Measurements from ENCODE around the gene ASB8. TPM values are rescaled to one million over a fixed set of nuclear protein-coding genes. Genes with fewer than 3 reads are reported as not detected.

ASB8 gene
- total and polyA plus RNA-seq, 9 of the 15 experiments (the other 6 are each of a cell fraction or from before 2014, with no cell fraction given): 13.3 to 29.0 (median 19.6) TPM

DNA sequence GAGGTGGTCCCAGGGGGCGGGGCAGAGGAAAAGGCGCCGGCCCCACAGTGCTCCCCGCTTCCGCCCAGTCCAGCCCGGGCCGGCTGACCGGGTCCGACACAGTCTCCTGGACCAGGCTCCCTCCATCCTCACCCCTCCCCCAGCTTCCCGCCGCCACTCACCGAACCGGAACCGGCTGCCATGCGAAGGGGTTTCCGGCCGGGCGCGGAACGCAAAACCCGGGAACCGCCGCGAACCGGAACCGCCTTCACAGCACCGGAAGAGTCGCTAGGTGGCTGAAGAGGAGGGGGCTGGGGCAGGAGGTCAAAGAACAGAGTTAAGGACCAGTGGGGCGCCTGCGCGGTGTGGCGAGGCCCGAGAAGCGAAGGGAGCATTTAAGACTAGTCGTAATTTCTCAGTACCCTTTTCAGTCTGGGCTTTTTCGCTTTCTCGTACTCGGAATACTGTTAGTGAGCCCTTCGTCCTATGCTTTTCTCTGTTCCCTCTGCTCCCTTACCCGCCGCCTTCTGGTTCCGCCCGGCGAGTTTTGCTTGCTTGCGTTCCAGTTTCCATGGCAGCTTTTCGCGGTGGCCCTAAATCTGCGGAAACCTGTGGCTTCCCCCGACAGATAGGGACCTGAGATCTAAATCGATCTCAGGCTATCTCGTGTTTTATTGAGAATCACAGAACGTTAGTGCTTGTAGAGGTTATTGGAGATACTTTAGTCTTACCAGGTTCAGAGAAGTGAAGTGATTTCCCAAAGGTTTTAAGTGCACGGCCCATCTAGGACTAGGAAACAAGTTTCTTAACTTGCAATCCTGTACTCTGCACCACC lies 51.2 kb downstream of the ASB8 start, which contains the start of gene SENP1 (continued):
- TF ChIP-seq NFIX (CRISPR knock-in tag; IDR thresholded peaks at IDR 0.05; ENCODE audit: low read depth): no peak
- TF ChIP-seq, protein P1, sequence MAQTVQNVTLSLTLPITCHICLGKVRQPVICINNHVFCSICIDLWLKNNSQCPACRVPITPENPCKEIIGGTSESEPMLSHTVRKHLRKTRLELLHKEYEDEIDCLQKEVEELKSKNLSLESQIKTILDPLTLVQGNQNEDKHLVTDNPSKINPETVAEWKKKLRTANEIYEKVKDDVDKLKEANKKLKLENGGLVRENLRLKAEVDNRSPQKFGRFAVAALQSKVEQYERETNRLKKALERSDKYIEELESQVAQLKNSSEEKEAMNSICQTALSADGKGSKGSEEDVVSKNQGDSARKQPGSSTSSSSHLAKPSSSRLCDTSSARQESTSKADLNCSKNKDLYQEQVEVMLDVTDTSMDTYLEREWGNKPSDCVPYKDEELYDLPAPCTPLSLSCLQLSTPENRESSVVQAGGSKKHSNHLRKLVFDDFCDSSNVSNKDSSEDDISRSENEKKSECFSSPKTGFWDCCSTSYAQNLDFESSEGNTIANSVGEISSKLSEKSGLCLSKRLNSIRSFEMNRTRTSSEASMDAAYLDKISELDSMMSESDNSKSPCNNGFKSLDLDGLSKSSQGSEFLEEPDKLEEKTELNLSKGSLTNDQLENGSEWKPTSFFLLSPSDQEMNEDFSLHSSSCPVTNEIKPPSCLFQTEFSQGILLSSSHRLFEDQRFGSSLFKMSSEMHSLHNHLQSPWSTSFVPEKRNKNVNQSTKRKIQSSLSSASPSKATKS (CRISPR knock-in tag; IDR thresholded peaks at IDR 0.05): no peak
- peak; percentile 69; the same call in 1 of the 2 replicates for TF ChIP-seq CHAMP1 (IDR thresholded peaks at IDR 0.05)
- no peak for TF ChIP-seq SMAD2 (IDR thresholded peaks at IDR 0.05; ENCODE audit: low read depth, low read length)
- TF ChIP-seq KDM4B (IDR thresholded peaks at IDR 0.05; ENCODE audit: borderline replicate concordance in 2 of 2, low read depth in 1 of 2): peak in 1 of 2 experiments; percentile 89; a peak in 2 of 4 replicates
- TF ChIP-seq FOXO4 (CRISPR knock-in tag; IDR thresholded peaks at IDR 0.05): no peak
- TF ChIP-seq, protein P2, sequence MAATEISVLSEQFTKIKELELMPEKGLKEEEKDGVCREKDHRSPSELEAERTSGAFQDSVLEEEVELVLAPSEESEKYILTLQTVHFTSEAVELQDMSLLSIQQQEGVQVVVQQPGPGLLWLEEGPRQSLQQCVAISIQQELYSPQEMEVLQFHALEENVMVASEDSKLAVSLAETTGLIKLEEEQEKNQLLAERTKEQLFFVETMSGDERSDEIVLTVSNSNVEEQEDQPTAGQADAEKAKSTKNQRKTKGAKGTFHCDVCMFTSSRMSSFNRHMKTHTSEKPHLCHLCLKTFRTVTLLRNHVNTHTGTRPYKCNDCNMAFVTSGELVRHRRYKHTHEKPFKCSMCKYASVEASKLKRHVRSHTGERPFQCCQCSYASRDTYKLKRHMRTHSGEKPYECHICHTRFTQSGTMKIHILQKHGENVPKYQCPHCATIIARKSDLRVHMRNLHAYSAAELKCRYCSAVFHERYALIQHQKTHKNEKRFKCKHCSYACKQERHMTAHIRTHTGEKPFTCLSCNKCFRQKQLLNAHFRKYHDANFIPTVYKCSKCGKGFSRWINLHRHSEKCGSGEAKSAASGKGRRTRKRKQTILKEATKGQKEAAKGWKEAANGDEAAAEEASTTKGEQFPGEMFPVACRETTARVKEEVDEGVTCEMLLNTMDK (IDR thresholded peaks at IDR 0.05; ENCODE audit: borderline replicate concordance, insufficient read depth, low read depth, low read length, poor library complexity, severe bottlenecking): no peak
- TF ChIP-seq ZFP36 (IDR thresholded peaks at IDR 0.05; ENCODE audit: low read depth, low read length, partially characterized antibody): no peak
- no peak for TF ChIP-seq NEUROD1 (IDR thresholded peaks at IDR 0.05; ENCODE audit: borderline replicate concordance, low read depth, low read length, partially characterized antibody)
- no peak for TF ChIP-seq ZNF740 (CRISPR knock-in tag; IDR thresholded peaks at IDR 0.05)
- TF ChIP-seq ZNF740 (tag; IDR thresholded peaks at IDR 0.05): peak in 1 of 2 experiments; percentile 38; a peak in 1 of 4 replicates
- TF ChIP-seq ZBTB43 (CRISPR knock-in tag; IDR thresholded peaks at IDR 0.05): no peak
- TF ChIP-seq RBBP5 (IDR thresholded peaks at IDR 0.05; ENCODE audit: borderline replicate concordance, insufficient read depth, low read length, poor library complexity, severe bottlenecking): peak; percentile 96
- no peak for TF ChIP-seq MTA1 (IDR thresholded peaks at IDR 0.05; ENCODE audit: borderline replicate concordance)
